ENCODE data around the gene PGAP3. TPM values are rescaled to one million over a fixed set of nuclear protein-coding genes. Genes with fewer than 3 reads are reported as not detected.
"Not testable (repeated sequence)": the region's sequence is repeated elsewhere in the genome, so short reads cannot be mapped to it uniquely, and the experiment has no call there.

Gene PGAP3
- total RNA-seq, 1 experiment from 2014 or later = 8.4 TPM

DNA sequence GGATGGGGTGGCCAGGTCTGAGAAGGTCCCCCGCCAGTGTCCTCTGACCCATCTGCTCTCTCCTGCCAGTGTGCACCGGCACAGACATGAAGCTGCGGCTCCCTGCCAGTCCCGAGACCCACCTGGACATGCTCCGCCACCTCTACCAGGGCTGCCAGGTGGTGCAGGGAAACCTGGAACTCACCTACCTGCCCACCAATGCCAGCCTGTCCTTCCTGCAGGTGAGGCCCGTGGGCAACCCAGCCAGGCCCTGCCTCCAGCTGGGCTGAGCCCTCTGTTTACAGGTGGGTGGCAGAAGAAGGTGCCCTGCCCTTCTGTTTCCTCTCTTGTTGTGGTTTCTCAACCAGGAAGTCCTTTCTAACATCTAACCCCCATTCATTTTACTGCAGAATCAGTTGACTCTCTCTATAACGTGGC, 19.1 kb upstream of the PGAP3 start:
- Histone ChIP-seq H3K27me3 (replicated peaks) (no peaks in the 10 kb centered on the region), H3K4me3 (no peak overlapping the region), H3K27ac (no peak overlapping the region), H3K9me3 (replicated peaks) (no peaks in the 10 kb centered on the region), H3K36me3 (peaks cover 48% of the 10 kb centered on the region), H3K4me1 (replicated peaks) (peaks cover under 1% of the 10 kb centered on the region; the same call in 1 of the 2 replicates)
- no peak for DNase-seq (ENCODE audit: low read depth in 1 of 2, low spot score in 2 of 2)

DNA sequence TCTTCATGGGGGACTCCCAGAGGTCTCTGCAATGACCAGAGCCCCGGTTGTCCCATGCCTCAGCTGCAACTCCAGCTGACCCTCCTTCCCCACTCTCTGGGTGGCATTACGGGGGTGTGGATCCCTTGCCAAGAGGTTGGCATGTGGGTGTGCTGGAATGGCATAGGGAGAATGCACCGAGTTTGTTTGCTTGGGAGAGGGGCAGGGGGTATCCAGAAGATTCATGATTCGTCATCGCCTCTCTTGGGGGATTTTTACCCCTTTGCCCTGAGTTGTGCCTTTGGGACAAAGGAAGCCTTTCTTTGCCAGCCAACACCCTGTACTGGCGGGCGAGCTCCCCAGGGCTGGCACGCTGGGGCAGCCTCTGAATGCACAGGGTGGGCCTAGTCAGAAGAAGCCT, 18.5 kb upstream of the PGAP3 start:
- Histone ChIP-seq H3K4me1 (replicated peaks) (peaks cover 6% of the 10 kb centered on the region), H3K36me3 (peaks cover 42% of the 10 kb centered on the region), H3K27ac (no peak overlapping the region), H3K9me3 (replicated peaks) (no peaks in the 10 kb centered on the region), H3K4me3 (no peak overlapping the region), H3K27me3 (replicated peaks) (no peaks in the 10 kb centered on the region)
- no peak for DNase-seq (ENCODE audit: low read depth in 1 of 2, low spot score in 2 of 2)

DNA sequence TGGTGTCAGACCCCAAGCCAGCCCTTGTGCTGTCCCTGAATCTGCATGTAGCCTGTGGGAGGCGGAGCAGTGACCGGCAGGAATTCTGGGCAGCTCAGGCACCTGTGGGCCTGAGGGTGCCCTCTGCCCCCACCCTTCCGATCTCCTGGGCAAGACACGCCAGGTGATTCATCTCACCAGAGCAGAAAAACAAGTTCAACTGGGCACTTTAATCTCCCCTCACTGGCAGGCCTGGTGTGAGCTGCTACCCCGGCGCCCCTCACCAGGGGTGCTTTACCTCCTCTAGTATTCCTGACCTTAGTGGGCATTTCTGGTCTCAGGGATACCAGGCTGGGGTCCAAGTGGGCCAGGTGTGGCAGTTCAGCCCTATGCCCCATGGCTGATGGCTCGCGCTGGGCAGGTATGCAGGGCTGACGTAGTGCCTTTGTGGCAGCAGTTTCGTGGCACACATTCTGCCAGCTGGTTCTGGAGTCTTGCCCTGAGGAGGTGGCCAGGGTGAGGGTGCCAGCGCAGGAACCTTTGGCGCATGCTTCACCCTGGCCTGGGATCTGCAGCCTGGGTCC, 18.0 kb upstream of the PGAP3 start:
- no peak for DNase-seq (ENCODE audit: low read depth in 1 of 2, low spot score in 2 of 2)
- no peaks in the 10 kb centered on the region for H3K9me3 ChIP-seq (replicated peaks)
- no peak overlapping the region for H3K4me3 ChIP-seq
- peaks cover 10% of the 10 kb centered on the region for H3K4me1 ChIP-seq (replicated peaks)
- peaks cover 41% of the 10 kb centered on the region for H3K36me3 ChIP-seq
- H3K27ac ChIP-seq = no peak overlapping the region
- H3K27me3 ChIP-seq (replicated peaks) = no peaks in the 10 kb centered on the region

DNA sequence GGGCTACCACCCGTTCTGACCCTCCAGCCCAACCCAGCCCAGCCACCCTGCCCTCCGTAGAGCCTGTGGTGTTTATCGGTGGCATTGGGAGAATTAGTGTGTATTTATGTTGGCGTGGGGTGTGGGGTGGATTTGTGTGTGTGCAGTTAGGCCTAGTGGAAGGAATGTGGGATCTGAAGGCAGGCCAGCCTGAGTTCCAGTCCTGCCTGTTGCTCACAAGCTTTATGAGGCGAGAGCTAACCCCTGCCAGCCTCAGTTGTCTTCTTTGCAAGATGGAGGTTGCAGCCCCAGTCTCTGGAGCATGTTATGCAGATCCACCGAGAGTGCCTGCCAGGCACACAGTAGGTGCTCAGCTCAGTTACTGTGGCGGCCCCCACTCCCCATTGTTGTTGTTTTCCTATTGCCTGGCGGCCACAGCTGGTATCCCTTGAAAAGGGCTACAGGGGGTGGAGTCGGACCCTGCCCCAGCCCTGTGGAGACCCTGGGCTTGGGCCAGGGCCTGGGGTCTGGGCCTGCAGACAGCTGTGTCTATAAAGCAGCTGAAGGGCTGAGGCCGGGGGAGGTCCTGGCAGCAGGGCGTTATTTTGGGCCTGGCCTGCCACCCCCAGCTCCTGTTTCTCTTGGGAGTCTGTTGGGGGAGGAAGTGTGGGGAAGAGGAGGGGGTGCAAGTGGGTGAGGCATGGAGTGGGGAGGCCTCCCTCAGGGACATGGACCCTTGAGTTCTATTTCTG, 17.1 kb upstream of the PGAP3 start:
- no peaks in the 10 kb centered on the region for H3K27me3 ChIP-seq (replicated peaks)
- no peak for DNase-seq (ENCODE audit: low read depth in 1 of 2, low spot score in 2 of 2)

DNA sequence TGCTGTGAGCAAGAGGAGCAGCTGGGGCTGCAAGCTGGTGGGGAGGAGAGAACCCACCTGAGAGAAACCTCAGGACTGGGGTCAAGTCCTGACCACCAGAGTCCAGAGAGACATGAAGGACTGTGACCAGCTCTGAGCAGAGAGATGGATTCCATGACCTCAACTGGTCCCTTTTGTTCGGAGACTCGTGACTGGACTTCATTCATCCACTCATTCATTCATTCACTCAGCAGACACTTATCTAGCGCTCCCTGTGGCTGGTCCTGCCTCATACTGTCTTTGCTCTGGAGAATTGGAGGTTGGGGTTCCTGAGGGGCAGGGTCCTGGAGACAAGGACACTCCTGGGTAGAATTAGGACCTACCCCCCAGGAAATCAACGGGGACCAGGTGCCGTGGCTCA, 16.1 kb upstream of the PGAP3 start:
- no peak for DNase-seq (ENCODE audit: low read depth in 1 of 2, low spot score in 2 of 2)
- Histone ChIP-seq H3K4me3 (no peak overlapping the region), H3K4me1 (replicated peaks) (peaks cover 18% of the 10 kb centered on the region), H3K9me3 (replicated peaks) (no peaks in the 10 kb centered on the region), H3K36me3 (peaks cover 25% of the 10 kb centered on the region), H3K27me3 (replicated peaks) (no peaks in the 10 kb centered on the region), H3K27ac (no peak overlapping the region)

More for the DNA sequence above, 17.1 kb upstream of the PGAP3 start:
- Histone ChIP-seq H3K36me3 (peaks cover 36% of the 10 kb centered on the region), H3K4me3 (no peak overlapping the region), H3K9me3 (replicated peaks) (no peaks in the 10 kb centered on the region), H3K4me1 (replicated peaks) (peaks cover 10% of the 10 kb centered on the region), H3K27ac (no peak overlapping the region)

DNA sequence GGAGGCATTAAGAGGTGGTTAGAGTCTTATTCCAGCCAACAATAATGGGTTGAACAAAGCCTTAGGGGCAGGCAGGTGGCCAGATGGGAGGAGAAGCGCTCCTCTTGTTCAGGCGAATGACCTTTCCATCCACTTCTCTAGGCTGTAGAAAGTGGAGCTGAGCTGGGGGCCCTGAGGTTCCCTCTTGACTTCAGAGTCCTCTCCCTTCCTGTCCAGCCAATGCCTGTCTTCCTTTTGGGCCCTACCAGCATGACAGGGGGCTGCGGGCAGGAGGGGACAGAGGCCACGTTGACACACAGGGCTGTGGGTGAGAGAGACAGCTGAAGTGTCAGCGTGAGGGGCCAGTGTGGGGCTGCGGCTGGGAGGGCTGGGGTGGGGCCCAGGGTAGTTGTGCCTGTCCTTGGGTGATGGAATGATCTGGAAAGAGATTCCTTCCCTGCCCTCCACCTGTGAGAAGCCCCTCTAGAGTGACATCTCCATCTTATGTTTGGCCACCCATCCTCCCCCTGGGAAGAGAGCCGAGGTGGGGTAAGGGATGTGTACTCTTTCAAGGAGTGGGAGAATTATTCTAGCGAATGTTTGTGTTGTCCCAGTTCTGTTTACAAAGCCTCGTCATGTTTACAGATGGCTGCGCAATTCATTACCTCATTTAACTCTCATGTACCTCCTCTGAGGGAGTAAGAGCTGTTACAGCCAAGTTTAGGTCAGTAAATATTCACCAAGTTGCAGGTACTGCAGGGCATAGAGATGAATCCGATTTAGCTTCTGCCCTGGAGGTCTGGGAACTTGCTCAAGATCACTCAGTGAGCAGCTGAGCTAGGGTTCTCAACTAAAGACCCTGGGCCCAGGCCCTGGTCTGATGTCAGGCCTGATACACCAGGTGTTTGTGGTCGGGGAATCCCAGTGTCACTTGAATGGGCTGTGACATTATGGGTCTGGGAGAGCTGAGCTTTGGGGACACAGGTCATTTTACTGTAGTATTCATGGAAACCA, 15.3 kb upstream of the PGAP3 start:
- no peak for DNase-seq (ENCODE audit: low read depth in 1 of 2, low spot score in 2 of 2)
- no peaks in the 10 kb centered on the region for H3K9me3 ChIP-seq (replicated peaks)
- peaks cover 18% of the 10 kb centered on the region for H3K4me1 ChIP-seq (replicated peaks)
- no peaks in the 10 kb centered on the region for H3K27me3 ChIP-seq (replicated peaks)
- H3K36me3 ChIP-seq = peaks cover 18% of the 10 kb centered on the region
- H3K27ac ChIP-seq = no peak overlapping the region
- H3K4me3 ChIP-seq = no peak overlapping the region

DNA sequence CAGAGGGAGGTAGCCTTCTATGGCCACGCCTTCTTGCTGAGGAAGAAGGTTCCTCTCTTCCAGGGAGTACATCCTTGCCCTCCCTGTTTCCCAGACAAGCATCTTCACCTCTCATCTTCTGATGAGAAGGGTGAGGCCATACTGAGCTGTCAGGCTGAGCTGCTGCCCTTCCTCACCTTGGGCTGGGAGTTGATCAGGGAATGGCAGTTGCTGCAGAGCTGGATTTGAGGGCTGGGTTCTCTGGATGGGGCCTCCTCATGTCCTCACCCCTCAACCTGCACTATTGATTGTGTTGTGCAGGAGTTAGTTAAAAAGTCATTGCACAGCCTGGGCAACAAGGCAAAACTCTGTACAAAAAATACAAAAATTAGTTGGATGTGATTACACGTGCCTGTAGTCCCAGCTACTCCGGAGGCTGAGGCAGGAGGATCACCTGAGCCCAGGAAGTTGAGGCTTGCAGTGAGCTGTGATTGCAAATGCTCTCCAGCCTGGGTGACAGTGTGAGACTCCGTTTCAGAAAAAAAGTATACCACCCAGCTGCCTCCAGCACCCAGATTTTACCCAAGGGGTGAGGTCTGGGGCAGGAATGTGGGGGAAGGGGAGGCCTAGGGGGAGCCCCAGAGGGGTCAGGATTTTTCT, 14.0 kb upstream of the PGAP3 start:
- H3K27me3 ChIP-seq (replicated peaks) = no peaks in the 10 kb centered on the region
- H3K4me3 ChIP-seq = peak overlapping the region; percentile 77; the same call in 1 of the 2 replicates
- peaks cover 18% of the 10 kb centered on the region for H3K4me1 ChIP-seq (replicated peaks)
- H3K27ac ChIP-seq = no peak overlapping the region
- no peaks in the 10 kb centered on the region for H3K9me3 ChIP-seq (replicated peaks)
- no peak for DNase-seq (ENCODE audit: low read depth in 1 of 2, low spot score in 2 of 2)
- H3K36me3 ChIP-seq = peaks cover 5% of the 10 kb centered on the region; the same call in 1 of the 2 replicates

DNA sequence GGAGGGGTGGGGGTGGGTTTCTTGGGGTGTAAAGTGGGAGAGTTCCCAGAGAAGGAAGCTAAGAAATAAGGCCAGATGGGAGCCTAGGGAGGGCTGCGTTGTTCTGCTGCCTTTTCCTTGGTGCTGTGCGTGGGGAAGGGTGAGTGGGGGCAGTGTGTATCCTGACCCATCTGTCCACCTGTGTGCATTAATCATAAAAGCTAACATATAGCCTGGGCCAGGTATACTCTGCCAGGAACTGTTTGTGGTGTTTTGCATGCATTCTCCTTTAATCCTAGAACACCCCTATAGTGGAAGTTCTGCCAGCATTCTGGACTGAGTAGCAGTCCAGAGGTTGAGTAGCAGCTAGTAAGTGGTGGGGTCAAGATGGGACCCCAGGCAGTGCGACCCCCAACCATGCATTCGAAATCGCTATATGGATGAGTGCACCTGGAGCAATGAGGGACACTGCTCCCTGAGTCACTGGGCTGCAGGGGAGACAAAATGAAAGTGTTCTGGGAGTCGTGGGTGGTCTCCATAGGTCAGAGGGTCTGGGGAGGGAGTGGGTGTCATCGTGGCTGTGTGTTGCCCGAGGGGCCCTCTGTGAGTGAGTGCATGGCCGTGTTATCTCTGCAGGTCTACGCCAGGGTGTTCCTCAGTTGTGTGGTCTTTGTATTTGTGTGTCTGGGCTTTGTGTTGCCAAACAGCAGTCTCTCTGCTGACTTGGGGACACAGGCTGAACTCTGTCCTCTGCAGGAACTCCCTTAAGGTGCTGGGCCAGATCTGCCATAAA, 13.3 kb upstream of the PGAP3 start:
- peaks cover 4% of the 10 kb centered on the region; the same call in 1 of the 2 replicates for H3K36me3 ChIP-seq
- no peak for DNase-seq (ENCODE audit: low read depth in 1 of 2, low spot score in 2 of 2)

DNA sequence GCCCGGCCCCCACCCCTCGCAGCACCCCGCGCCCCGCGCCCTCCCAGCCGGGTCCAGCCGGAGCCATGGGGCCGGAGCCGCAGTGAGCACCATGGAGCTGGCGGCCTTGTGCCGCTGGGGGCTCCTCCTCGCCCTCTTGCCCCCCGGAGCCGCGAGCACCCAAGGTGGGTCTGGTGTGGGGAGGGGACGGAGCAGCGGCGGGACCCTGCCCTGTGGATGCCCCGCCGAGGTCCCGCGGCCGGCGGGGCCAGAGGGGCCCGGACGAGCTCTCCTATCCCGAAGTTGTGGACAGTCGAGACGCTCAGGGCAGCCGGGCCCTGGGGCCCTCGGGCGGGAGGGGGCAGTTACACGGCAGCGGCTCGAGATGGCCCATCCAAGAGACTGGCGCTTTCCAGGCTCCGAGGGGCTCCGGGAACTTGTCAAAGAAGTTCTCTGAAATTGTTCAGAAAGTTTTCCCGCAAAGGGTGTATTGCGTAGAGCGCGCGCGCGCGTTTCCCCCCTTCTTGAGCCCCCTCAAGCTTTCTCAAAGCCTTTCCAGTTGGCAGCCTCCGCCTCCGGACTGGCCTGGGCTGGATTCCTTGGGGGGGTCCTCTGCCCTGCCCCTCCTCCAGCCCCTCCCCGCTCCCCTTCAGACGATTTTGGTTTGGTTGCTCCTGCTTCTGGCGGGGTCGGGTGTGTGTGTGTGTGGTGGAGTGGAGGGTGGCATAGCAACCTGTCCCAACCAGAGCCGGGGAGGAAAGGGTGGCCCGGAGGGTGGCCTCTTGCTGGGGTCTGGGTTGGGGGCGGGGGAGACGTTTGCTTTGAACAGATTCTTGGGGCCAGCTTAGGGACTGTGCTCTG, 12.5 kb upstream of the PGAP3 start:
- H3K9me3 ChIP-seq (replicated peaks) = no peaks in the 10 kb centered on the region
- H3K36me3 ChIP-seq = peaks cover 4% of the 10 kb centered on the region; the same call in 1 of the 2 replicates
- H3K4me1 ChIP-seq (replicated peaks) = peaks cover 18% of the 10 kb centered on the region
- DNase-seq (ENCODE audit: low read depth in 1 of 2, low spot score in 2 of 2) = peak in 1 of 2 experiments; percentile 51
- H3K27me3 ChIP-seq (replicated peaks) = no peaks in the 10 kb centered on the region
- peak overlapping the region; percentile 39 for H3K27ac ChIP-seq
- peak overlapping the region; percentile 77 for H3K4me3 ChIP-seq

More for the DNA sequence above, 13.3 kb upstream of the PGAP3 start:
- peaks cover 18% of the 10 kb centered on the region for H3K4me1 ChIP-seq (replicated peaks)
- H3K9me3 ChIP-seq (replicated peaks) = no peaks in the 10 kb centered on the region
- no peaks in the 10 kb centered on the region for H3K27me3 ChIP-seq (replicated peaks)
- peak overlapping the region; percentile 77 for H3K4me3 ChIP-seq
- no peak overlapping the region for H3K27ac ChIP-seq

DNA sequence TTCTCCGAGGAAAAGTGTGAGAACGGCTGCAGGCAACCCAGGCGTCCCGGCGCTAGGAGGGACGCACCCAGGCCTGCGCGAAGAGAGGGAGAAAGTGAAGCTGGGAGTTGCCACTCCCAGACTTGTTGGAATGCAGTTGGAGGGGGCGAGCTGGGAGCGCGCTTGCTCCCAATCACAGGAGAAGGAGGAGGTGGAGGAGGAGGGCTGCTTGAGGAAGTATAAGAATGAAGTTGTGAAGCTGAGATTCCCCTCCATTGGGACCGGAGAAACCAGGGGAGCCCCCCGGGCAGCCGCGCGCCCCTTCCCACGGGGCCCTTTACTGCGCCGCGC, 11.9 kb upstream of the PGAP3 start, which contains the start of gene ERBB2:
ERBB2 (plus strand) TSS at position 247 of the 330 bp plus-strand sequence. CDS start 175 bp downstream, outside the sequence.
- Histone ChIP-seq H3K36me3 (peaks cover 4% of the 10 kb centered on the region; the same call in 1 of the 2 replicates), H3K4me1 (replicated peaks) (peaks cover 18% of the 10 kb centered on the region), H3K27me3 (replicated peaks) (no peaks in the 10 kb centered on the region), H3K9me3 (replicated peaks) (no peaks in the 10 kb centered on the region), H3K4me3 (peak within 1 kb of the TSS; percentile 77), H3K27ac (peak within 1 kb of the TSS; percentile 39)
- peak; percentile 64 to 74 for DNase-seq (ENCODE audit: low read depth in 1 of 2, low spot score in 2 of 2)

DNA sequence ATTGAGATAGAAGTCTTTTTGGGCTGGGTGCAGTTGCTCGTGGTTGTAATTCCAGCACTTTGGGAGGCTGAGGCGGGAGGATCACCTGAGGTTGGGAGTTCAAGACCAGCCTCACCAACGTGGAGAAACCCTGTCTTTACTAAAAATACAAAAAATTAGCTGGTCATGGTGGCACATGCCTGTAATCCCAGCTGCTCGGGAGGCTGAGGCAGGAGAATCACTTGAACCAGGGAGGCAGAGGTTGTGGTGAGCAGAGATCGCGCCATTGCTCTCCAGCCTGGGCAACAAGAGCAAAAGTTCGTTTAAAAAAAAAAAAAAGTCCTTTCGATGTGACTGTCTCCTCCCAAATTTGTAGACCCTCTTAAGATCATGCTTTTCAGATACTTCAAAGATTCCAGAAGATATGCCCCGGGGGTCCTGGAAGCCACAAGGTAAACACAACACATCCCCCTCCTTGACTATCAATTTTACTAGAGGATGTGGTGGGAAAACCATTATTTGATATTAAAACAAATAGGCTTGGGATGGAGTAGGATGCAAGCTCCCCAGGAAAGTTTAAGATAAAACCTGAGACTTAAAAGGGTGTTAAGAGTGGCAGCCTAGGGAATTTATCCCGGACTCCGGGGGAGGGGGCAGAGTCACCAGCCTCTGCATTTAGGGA, 11.4 kb upstream of the PGAP3 start:
- not testable (repeated sequence) for H3K9me3 ChIP-seq (replicated peaks); DNase-seq (ENCODE audit: low read depth in 1 of 2, low spot score in 2 of 2); H3K36me3 ChIP-seq; H3K27me3 ChIP-seq (replicated peaks)
- Histone ChIP-seq H3K27ac (peak overlapping the region; percentile 39; the same call in 1 of the 2 replicates), H3K4me1 (replicated peaks) (peaks cover 18% of the 10 kb centered on the region), H3K4me3 (peak overlapping the region; percentile 77)

All from SJSA1 (cell line).